GOT3 (cell line): ENCODE measurements around the gene PTGER2.

ENCODE experiments used
- DNase-seq: peaks from one replicate; lab custom pipeline; 2025; ENCODE audit warnings: mixed read lengths; lab: John Stamatoyannopoulos, UW

Gene PTGER2

DNA sequence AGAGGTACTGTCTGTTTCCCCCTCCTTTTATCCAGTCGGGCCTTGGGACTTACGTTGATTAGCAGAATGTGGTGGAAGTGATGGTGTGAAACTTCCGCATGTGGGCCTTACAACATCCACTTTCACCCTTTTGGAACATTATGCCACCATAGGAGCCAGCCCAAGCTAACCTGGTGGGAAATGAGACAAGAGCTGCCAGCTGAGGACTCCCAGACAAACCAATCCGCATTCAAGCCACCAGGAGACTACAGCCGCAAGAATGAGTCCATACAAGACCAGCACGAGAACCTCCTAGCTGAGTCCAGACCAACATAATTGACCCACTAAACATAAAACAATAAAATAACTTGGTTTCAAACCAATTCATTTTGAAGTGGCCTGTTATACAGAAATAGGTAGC lies 9.1 kb upstream of the PTGER2 start:
- no peak for DNase-seq

DNA sequence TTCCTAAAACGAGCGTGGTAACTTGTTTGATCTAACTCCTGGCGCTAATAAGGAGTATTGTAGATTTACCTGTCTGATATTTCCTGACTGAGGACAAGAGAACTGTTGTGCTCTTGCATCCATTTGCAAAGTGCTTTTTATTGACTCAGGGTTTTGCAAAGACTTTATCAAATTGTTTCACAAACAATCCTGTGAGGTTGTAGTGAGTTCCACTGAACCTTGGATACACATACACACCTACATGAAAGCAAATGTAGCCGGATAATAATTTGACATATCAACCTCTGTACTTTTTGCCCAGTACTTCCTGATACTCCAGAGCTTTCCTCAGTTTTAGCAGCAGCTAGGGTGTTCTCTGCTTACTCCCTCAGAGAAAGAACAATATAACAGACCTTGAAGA lies 6.7 kb upstream of the PTGER2 start:
- no peak for DNase-seq

DNA sequence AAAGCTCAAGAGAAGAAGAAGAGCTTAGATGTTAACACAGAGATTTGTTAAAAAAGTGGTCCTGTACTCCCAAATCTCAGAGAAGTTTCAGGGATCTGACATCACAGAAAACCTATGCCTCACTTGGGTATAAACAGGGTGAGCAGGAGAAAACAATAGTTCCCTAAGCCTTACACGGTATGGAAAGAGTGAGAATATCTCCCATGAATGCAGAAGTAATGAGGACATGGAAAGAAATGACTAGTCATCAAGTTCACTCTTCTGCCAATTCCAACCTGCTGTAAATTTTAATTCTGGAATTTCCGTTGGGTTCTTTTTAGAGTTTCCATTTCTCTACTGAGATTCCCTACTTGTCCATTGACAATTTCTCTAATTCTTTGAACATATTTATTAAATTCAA lies 6.2 kb upstream of the PTGER2 start:
- no peak for DNase-seq

DNA sequence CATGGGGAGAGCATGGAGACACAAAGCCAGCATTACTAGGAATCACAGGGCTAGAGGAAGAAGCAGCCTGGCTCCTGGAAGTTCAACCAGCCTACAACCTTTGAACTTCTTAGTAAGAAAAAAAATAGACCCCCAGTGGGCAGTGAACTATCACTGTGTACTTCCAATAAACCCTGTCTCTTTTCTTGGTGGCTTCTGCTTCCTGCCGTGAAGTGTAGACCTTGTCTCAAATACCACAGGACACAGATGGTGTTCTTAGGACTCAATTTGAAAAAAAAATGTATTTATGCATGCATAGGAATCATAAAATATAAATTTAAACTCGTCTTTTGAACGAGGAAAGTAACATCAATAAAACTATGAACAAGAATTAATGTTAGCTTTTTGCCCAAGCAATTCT lies 3.6 kb upstream of the PTGER2 start:
- DNase-seq = no peak

DNA sequence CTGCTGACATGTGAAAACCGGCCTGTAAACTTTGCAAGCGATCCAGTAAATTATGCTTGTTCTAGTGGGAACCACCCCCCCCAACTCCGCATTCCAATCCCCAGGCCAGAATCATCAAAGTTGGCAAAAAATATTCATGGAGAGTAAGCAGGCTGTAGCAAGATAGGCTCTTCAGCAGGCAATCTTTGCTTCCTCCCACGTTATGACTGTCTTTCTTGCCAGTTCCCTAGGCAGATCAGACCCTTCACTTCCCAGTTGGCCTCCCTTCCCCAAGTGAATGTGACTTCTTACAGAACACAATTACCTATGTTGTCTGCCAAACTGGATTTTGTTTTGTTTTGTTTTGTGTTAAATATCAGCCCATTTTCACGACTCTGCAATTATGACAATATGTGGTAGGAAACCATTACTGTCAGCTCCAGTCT lies 1.2 kb upstream of the PTGER2 start:
- DNase-seq = no peak

DNA sequence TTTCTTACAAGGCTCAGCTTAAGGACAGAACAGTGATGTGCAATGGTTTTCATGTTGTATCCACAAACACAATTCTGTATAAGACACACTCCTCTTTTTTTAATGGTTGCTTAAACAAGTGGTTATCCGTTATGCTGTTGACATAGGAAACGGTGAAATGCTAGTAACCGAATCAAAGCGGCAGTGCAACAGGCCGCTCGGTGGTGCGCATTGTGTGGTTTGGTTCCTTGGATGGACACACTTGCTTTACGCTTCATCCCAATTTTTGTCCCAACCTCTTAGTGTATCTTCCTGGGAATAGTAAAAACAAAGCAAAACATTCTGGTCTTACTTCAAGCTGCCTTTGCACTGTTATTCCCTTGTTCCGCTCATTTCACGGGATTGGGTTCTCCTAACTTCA lies 650 bp upstream of the PTGER2 start:
- no peak for DNase-seq

DNA sequence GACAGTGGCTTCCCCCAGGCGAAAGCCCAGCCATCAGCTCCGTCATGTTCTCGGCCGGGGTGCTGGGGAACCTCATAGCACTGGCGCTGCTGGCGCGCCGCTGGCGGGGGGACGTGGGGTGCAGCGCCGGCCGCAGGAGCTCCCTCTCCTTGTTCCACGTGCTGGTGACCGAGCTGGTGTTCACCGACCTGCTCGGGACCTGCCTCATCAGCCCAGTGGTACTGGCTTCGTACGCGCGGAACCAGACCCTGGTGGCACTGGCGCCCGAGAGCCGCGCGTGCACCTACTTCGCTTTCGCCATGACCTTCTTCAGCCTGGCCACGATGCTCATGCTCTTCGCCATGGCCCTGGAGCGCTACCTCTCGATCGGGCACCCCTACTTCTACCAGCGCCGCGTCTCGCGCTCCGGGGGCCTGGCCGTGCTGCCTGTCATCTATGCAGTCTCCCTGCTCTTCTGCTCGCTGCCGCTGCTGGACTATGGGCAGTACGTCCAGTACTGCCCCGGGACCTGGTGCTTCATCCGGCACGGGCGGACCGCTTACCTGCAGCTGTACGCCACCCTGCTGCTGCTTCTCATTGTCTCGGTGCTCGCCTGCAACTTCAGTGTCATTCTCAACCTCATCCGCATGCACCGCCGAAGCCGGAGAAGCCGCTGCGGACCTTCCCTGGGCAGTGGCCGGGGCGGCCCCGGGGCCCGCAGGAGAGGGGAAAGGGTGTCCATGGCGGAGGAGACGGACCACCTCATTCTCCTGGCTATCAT lies 663 bp downstream of the PTGER2 start:
- no peak for DNase-seq

DNA sequence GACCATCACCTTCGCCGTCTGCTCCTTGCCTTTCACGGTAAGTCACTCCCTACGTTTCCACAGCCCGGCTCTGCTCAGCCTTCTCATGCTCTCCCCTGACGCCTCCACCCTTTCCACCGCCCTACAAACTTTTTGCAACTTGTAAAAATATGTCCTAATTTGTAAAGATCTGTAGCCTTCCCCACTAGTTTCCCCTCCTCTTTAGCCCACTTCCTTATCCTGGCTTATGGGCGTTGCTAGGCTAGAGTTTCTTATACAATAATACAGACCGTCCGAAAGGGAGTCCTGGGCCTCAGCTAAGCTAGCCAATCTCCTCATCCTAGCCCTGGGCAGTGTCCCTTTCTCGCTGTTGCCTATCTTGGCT lies 1.2 kb downstream of the PTGER2 start:
- DNase-seq = no peak

DNA sequence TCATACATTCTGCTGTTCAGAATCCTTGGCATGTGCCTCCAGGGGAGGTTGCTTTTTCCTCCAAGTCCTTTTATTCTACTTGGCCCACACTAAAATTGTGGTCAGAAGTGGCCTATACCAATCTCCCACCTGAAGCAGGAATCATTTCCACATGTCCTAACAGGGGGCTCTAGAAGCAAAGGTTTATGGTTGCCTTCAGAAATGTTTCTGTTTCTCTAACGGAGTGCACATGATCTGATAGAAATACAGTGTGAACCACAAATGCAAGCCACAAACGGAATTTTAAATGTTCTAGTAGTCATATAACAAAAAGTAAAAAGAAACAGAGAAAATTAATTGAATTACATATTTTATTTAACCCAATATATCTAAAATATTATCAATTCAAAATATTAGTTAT lies 4.0 kb downstream of the PTGER2 start:
- DNase-seq = no peak

DNA sequence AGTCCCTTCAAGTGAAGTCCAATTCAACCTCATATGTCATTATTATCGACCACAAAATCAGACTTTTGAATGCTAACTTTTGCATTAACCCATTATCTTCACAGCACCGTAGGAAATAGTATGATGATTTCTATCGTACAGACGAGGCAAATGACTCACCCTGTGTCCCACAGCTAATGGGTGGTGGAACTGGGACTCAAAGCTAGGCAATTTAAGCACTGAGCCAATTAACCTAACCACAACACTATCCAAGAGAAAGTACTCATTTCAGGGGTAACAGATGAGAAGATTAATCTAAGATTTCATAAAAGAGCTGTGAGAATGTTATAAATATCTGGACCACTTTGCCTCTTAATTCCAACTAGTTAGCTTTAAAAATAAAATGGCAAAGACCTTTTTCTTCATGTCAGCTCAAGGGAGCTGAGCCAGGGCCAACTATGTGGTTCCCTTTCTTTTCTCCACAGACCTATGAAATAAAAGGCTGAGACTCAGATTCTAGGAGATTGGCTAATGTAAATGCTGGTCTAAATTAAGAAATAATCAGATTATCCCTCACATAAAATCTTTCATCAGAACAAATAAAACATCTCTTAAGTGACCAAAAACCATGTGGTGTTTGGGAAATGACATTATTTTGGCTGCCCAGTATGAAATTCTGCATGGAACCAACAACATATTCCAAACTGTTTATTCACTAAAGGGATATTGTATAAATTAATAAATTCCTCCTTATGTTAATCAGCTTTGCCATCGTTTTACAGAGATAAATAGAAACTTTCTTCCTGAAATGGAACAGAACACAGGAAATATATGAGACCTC lies 4.9 kb downstream of the PTGER2 start:
- DNase-seq = no peak

DNA sequence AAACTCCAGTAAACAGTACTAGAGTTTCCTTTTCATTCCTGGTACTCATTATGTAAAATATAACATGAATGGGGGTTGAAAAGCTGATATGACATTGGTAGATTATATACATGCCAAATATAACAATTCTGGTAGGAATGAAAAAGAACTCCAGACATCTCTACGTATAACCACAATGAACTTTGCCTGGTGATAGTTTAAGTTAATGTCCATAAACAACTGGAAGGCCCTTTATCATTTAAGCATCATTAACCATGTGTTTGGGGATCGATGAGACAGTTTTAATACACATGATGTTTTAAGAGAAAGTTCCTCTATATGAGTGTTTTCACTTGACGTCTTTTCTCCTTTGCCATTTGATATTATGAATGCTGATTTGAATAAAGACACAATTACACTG lies 5.8 kb downstream of the PTGER2 start:
- DNase-seq = no peak

DNA sequence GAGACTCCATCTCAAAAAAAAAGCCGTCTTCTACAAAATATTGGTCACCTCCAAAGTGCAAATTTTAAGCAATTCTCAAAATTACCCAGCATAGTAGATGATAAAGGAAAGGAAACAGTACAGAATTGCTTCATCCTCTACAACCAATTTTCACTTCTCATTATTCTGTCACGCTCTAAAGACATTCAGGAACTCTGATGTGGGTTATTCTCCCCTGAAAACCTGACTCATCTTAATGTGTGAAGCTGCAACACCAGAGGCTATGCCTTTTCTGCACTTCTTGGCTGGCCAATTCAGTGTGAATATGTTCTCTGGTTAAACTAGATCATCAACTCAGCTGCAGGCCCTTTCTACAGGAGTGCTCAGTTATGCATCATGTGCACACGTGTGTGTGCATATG lies 11.0 kb downstream of the PTGER2 start:
- no peak for DNase-seq

DNA sequence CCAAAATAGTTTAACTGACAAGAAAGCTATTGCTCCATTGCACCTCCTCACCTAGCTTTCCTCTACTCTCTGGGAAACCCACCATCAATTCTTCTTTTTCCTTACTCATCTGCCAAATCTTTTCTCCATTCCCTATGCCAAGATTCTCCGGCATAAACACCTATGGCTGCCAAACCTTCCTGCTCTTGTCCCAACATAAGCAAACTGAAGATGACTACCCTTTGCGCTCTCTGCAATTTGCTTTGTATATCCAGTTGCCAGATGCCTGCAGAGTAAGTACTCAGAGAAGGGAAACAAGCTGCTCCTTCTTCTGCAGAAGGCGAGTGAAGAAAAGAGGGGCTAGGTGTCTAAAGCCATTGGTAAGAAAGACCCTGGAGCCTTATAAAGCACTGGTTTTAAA lies 11.5 kb downstream of the PTGER2 start:
- DNase-seq = no peak

DNA sequence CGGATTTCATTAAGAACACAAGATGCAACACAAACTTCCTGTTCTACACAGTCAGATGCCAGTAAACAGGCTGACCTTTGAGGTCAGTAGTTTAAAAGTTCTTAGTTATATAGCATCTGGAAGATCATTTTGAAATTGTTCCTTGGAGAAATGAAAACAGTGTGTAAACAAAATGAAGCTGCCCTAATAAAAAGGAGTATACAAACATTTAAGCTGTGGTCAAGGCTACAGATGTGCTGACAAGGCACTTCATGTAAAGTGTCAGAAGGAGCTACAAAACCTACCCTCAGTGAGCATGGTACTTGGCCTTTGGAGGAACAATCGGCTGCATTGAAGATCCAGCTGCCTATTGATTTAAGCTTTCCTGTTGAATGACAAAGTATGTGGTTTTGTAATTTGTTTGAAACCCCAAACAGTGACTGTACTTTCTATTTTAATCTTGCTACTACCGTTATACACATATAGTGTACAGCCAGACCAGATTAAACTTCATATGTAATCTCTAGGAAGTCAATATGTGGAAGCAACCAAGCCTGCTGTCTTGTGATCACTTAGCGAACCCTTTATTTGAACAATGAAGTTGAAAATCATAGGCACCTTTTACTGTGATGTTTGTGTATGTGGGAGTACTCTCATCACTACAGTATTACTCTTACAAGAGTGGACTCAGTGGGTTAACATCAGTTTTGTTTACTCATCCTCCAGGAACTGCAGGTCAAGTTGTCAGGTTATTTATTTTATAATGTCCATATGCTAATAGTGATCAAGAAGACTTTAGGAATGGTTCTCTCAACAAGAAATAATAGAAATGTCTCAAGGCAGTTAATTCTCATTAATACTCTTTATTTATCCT lies 13.5 kb downstream of the PTGER2 start:
- no peak for DNase-seq

DNA sequence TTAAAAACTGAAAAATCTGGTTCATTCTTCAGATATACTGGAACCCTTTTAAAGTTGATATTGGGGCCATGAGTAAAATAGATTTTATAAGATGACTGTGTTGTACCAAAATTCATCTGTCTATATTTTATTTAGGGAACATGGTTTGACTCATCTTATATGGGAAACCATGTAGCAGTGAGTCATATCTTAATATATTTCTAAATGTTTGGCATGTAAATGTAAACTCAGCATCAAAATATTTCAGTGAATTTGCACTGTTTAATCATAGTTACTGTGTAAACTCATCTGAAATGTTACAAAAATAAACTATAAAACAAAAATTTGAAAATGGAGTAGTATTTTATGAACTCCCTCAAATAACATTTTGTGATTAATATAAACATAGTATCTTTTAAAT lies 14.2 kb downstream of the PTGER2 start:
- DNase-seq = no peak

DNA sequence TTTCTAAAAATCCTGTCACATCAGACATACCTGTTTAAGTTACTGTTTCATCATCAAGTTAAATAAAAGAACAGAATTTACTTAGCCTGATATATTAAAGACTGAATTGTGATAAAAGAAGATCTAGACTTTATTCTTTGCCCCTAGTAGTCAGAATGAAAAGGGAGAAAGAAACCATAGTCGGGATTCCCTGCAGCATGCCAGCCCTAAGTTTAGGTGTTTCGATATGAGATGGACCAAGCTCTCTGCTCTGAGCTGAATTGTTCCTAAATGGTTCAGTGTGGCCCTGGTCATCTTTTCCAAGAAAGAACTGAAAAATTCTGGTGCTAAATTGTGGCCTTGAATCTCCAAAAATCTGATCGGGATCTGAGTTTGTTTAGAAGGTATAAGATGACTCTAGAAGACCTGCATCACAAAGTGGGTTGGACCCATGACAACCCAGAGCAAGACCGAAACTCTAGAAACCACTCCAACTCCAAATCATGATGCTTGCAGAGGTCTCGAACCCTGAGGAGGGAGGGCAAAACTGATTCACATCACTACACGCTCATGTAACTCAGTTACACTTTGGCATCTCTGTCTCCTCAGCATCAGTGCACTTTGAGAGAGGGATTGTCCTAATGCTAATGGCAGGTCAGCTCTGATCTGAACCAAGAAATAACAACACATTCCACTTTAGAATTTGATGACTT lies 15.7 kb downstream of the PTGER2 start:
- DNase-seq = no peak

DNA sequence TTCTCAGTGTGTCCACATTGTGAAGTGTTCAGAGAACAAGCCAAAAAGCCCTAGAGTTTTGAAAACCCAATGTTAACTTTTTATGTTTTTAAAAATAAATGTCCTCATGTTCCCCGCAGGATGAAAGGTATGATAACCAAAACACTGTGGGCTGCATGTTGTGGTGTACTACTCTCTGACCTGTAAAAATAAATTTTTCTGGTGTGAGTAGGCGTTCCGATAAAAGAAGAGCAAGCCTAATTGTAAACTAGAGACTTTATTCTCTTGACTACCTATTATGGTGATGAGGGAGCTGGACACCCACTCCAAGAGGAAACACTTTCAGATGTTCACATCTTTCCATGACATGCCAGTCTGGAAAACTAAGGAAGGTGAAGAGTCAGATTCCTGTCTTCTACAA lies 18.2 kb downstream of the PTGER2 start:
- DNase-seq = no peak

DNA sequence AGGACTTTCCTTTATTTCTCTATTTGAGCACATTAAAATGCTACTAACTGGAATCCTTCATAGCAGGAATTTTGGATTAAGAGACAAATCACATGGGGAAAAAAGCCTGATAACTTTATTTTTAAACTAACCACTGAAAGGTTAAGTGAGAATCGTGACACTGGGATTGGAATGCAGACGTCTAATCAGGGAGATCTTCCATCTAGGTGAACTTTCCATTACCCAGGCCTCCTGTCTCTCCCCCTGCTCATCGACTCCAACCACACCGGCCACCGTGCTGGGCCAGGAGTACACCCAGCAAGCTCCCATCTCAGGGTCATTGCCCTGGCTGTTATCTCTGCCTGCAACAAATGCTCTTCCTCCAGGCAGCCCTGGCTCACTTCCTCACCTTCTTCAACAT lies 19.0 kb downstream of the PTGER2 start:
- DNase-seq = no peak

DNA sequence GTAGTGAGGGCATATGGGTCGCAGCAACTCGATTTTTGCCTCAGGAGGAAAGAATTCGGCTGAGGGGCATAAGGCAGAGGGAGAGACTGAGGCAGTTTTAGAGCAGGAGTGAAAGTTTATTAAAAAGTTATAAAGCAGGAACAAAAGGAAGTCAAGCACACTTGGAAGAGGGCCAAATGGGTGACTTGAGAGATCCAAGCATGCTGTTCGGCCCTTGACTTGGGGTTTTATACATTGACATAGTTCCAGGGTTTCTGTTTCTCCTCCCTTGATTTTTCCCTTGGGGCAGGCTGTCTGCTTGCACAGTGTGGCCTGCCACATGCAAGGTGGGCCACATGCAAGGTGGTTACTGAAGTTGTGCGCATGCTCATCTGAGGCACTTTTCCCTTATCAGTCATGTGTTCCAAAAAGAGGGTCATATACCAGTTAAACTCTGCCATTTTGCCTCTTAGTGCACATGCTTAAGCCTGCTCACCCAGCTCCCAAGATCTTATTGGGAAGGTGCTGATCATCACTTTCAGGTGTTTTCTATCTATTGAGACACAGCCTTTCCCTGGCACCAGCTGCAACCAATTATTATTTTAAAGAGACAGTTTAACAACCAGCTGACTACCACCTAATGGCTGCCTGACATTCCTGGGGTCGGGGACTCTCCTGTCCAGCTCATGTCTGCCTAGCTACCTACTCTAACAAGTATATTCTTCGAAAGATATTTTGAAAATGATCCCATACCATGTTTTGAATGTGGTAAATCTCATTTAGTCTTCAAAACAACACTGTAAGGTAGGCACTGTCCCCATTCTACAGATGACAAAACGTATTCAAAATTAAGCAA lies 19.9 kb downstream of the PTGER2 start:
- no peak for DNase-seq

DNA sequence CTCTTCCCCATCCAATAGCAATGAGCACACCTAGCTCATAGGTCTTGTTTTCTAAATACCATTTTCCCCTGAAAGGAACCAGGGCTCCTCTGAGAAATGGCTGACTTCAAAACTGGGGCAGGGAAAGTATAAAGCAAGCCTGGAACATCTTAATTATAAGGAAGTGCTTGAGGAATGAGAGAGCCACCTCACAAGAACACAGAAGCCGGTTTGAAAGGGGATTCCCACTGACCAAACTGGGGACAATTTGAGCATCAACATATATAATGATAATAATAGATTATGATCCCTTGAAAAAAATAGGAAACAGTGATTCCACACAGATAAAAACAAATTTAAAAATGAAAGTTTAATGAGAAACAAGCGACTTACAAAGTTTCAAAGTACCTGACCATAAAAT lies 22.1 kb downstream of the PTGER2 start:
- no peak for DNase-seq

DNA sequence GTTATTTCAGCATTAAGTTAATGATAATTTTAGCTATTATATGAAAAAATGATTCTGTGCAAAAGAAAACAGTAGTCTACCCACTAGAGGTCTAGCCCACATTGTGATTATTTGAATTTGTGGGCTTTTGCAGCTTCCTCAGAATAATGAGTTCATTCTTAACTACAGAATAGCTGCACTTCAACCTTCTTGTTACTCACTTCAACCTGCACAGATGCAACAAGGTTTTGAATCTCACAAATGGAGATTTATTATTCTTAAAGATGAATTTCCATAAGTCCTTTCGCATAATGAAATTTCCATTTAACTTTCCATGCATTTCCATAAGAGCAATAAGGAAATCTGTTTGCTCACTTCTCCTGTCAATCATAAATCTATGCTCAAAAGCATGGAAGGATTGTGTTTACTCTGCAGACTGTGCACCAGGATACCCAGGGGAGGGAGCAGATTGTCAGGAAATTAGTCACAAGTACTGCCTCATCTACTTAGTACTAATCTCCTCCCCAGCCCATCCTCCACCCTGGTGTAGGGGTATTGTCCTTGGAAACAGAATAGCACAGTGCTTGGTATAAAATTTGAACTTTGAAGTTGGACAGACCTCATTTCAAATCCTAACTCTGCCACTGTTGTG lies 24.1 kb downstream of the PTGER2 start:
- no peak for DNase-seq
